Myocyte (in vitro differentiated cells): ENCODE measurements around the gene CELF1. TPM values are rescaled to one million over a fixed set of nuclear protein-coding genes. Genes with fewer than 3 reads are reported as not detected.

Source experiments
- DNase-seq: peaks from one replicate; pipeline ENCODE4 v3.0.0-alpha.2; 2012; ENCODE audit warnings: low read depth
- total RNA-seq: library from RNA; depleted of rRNA; stranded (reverse); fragments of >200 nt; gene quantifications from 2 replicates; pipeline ENCODE4 v1.2.3, GENCODE V29; 2014

Gene CELF1
- total RNA-seq, 1 donor from 2014 or later, result 127 TPM

DNA sequence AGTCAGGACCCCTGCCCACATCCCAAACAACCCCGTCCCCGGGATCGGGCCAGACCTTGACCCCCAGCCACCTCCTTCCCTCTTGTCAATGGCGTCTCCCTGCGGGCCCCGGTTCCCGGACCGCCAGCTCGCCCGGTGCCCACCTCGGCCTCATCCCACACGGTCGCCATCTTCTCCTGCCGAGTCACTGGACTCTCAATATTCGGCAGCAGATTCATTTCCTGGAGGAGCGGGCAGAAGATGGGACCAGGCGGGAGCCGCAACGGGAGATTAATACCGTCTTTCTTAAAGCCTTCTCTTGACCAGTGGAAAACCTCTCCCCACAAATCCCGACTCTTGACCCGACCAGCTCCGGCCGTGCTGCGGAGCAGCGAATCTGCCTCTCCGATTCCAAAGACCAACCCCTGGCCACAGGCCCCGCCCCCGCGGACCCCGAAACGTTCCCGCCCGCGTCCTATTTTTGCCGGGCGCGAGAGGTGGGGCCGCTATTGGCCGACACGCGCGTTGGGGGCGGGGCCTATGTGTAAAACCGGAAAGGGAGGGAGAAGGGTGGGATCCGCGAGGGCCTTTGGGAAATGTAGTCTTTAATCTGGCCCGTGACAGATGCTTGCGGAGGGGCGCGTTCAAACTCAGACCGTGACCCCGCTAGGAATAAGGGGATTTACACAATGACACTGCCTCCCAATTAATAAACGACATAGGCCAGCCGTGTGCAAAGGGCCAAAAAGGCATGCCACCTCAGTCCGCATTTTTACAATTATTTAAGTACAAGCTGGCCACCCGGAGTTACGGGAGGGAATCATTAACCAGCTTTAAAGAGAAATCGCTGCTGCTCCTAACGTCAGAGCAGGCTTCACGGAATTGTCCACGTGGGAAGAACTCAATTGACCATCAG lies 126.6 kb downstream of the CELF1 start, which contains the start of gene PSMC3:
Gene PSMC3, minus strand, starts transcription at position 378 of the 895 bp plus-strand sequence. Its CDS starts 160 bp downstream, at position 218.
- peak; percentile 98 for DNase-seq

DNA sequence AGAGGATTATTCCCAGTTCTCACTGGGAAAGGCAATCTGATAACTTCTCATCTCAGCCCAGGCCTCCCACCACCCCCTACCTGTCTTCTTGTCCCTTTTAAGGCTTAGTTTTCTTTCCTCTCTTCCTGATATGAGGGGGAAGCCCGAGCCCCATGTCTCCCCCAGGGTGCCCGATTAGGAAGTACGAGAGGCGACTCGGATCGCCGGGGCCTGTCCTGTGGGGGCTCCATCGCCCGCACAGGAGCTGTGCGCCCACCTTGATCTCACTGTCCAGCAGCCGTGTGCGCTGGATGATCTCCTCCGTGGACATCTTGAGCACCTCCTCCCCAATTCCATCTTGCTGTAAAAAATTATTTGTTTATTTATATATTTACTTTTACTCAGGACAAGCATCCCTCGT lies 127.3 kb downstream of the CELF1 start:
- no peak for DNase-seq

- no peak for DNase-seq
Observed at GRCh38 chr11:47418454-47419259, 134.3 kb downstream of the CELF1 start.

GRCh38 chr11:47417712-47418111 lies 135.2 kb downstream of the CELF1 start:
- no peak for DNase-seq

DNA sequence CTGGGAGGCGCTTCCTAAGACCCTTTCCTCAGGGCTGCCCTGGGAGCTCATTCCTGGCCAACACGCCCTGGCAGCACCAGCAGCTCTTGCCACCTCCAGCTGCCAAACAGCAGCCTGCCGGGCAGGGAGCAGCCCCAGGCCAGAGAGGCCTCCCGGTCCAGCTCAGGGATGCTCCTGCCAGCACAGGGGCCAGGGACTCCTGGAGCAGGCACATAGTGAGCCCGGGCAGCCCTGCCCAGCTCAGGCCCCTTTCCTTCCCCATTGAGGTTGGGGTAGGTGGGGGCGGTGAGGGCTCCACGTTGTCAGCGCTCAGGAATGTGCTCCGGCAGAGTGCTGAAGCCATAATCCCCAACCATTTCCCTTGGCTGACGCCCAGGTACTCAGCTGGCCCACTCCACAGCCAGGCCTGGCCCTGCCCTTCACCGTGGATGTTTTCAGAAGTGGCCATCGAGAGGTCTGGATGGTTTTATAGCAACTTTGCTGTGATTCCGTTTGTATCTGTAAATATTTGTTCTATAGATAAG lies 136.9 kb downstream of the CELF1 start:
- DNase-seq, result peak; percentile 96

Other genes starting within 250 kb of the CELF1 start
- gene MYBPC3, start 200.4 kb downstream of the CELF1 start, total RNA-seq, result not detected in 2 replicates
- gene SPI1, start 174.6 kb downstream of the CELF1 start, total RNA-seq, result not detected in 2 replicates
- 124 and 131 TPM in 2 replicates for gene SLC39A13, start 144.5 kb downstream of the CELF1 start, total RNA-seq
- 257 and 296 TPM in 2 replicates for gene PSMC3, start 126.7 kb downstream of the CELF1 start, total RNA-seq
- gene RAPSN, start 104.0 kb downstream of the CELF1 start, total RNA-seq, result 321 and 358 TPM in 2 replicates
- gene PTPMT1, start 12.5 kb upstream of the CELF1 start, total RNA-seq, result 79.1 and 79.7 TPM in 2 replicates
- gene KBTBD4, start 25.8 kb upstream of the CELF1 start, total RNA-seq, result 20.8 and 24.1 TPM in 2 replicates
- 111 and 133 TPM in 2 replicates for gene NDUFS3, start 25.9 kb upstream of the CELF1 start, total RNA-seq
- 1.8 and 2.8 TPM in 2 replicates for gene FAM180B, start 33.5 kb upstream of the CELF1 start, total RNA-seq
- 0.13 and 0.16 TPM in 2 replicates for gene C1QTNF4, start 41.3 kb upstream of the CELF1 start, total RNA-seq
- 88.2 and 91.7 TPM in 2 replicates for gene MTCH2, start 89.4 kb upstream of the CELF1 start, total RNA-seq
- 0.05 and 0.67 TPM in 2 replicates for gene AGBL2, start 162.2 kb upstream of the CELF1 start, total RNA-seq
- gene FNBP4, start 214.2 kb upstream of the CELF1 start, total RNA-seq, result 47.2 and 76.6 TPM in 2 replicates